ENCODE measurements around the gene ZBTB46. TPM values are rescaled to one million over a fixed set of nuclear protein-coding genes. Genes with fewer than 3 reads are reported as not detected.

The ZBTB46 gene
- total RNA-seq, 1 experiment from 2014 or later: 10.7 TPM

DNA sequence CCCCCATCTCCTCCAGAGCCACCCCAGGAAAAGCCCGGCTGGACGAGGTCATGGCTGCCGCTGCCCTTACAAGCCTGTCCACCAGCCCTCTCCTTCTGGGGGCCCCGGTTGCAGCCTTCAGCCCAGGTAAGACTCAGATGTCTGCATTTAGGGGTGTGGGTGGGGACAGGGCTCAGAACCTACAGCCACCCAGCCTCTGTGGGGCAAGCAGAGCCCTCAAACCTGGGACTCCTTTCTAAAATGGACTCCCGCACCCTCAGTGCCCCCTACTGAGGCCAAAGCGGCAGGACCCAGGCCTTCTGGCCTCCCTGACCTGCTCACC is 89.7 kb downstream of the ZBTB46 start:
- H3K79me2 ChIP-seq (ENCODE audit: insufficient read depth, low read length): peaks cover 18% of the 10 kb centered on the region
- H3K4me1 ChIP-seq (ENCODE audit: control insufficient read depth in 1 of 2, insufficient read depth in 2 of 2, low read length in 2 of 2): peaks cover 17 to 40% of the 10 kb centered on the region in 2 experiments; a peak in 3 of 4 replicates
- TF ChIP-seq, protein P1, sequence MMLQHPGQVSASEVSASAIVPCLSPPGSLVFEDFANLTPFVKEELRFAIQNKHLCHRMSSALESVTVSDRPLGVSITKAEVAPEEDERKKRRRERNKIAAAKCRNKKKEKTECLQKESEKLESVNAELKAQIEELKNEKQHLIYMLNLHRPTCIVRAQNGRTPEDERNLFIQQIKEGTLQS (IDR thresholded peaks at IDR 0.05): no peak
- TF ChIP-seq EZH2phosphoT487 (IDR thresholded peaks at IDR 0.05; ENCODE audit: borderline replicate concordance) (no peak), RAD21 (IDR thresholded peaks at IDR 0.05; ENCODE audit: low read depth) (no peak), SP1 (IDR thresholded peaks at IDR 0.05; ENCODE audit: low read depth) (no peak), CEBPB (IDR thresholded peaks at IDR 0.05; ENCODE audit: low read depth) (no peak), SRF (IDR thresholded peaks at IDR 0.05; ENCODE audit: low read depth) (no peak), POLR2A (IDR thresholded peaks at IDR 0.05; ENCODE audit: borderline replicate concordance, extremely low read depth, insufficient read depth, insufficient read length) (no peak), TCF7L2 (IDR thresholded peaks at IDR 0.05; ENCODE audit: borderline replicate concordance, extremely low read depth, insufficient read depth, insufficient read length) (no peak), EZH2 (IDR thresholded peaks at IDR 0.05) (no peak), ZNF274 (IDR thresholded peaks at IDR 0.05; ENCODE audit: low read depth, low read length) (no peak)
- TF ChIP-seq, protein P2, sequence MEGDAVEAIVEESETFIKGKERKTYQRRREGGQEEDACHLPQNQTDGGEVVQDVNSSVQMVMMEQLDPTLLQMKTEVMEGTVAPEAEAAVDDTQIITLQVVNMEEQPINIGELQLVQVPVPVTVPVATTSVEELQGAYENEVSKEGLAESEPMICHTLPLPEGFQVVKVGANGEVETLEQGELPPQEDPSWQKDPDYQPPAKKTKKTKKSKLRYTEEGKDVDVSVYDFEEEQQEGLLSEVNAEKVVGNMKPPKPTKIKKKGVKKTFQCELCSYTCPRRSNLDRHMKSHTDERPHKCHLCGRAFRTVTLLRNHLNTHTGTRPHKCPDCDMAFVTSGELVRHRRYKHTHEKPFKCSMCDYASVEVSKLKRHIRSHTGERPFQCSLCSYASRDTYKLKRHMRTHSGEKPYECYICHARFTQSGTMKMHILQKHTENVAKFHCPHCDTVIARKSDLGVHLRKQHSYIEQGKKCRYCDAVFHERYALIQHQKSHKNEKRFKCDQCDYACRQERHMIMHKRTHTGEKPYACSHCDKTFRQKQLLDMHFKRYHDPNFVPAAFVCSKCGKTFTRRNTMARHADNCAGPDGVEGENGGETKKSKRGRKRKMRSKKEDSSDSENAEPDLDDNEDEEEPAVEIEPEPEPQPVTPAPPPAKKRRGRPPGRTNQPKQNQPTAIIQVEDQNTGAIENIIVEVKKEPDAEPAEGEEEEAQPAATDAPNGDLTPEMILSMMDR (IDR thresholded peaks at IDR 0.05 in 2 of 3, conservative IDR thresholded peaks at IDR 0.05 in 1 of 3; ENCODE audit: borderline replicate concordance in 1 of 3, insufficient read depth in 1 of 3, low read depth in 2 of 3, low read length in 2 of 3): no peak
- TF ChIP-seq, protein P3, sequence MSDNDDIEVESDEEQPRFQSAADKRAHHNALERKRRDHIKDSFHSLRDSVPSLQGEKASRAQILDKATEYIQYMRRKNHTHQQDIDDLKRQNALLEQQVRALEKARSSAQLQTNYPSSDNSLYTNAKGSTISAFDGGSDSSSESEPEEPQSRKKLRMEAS (IDR thresholded peaks at IDR 0.05): no peak; the same call in 1 of the 2 replicates
- H3K4me2 ChIP-seq (ENCODE audit: low read length): peak overlapping the region; percentile 78
- H3K27ac ChIP-seq (ENCODE audit: low read depth, low read length): peak overlapping the region; percentile 96
- RAD21 ChIA-PET (ENCODE audit: low non-redundant PET in 1 of 2, low total read pairs in 2 of 2, uncharacterized antibody in 2 of 2, unreplicated experiment in 2 of 2): no interaction called here
- H3K9me2 ChIP-seq (ENCODE audit: insufficient read depth): no peaks in the 10 kb centered on the region
- ATAC-seq (no peak), DNase-seq (ENCODE audit: low read depth, low spot score) (no peak)
- no TSS peak for BruUV-seq (replicated peaks)
- no peaks in the 10 kb centered on the region for H4K20me1 ChIP-seq (ENCODE audit: insufficient read depth)
- no peak overlapping the region for H2AFZ ChIP-seq (ENCODE audit: low read depth, low read length, poor library complexity, severe bottlenecking)
- no peaks in the 10 kb centered on the region for H3K27me3 ChIP-seq (ENCODE audit: insufficient read depth, low read length)
- H3K36me3 ChIP-seq (ENCODE audit: control insufficient read depth in 1 of 2, insufficient read depth in 2 of 2, low read length in 2 of 2): peaks cover 3 to 23% of the 10 kb centered on the region in 2 experiments; a peak in 2 of 4 replicates
- peak overlapping the region; percentile 76 to 85 for H3K4me3 ChIP-seq (replicated peaks in 1 of 2; ENCODE audit: low read depth in 1 of 2, low read length in 2 of 2)
- POLR2A ChIA-PET: interaction anchor here (1.6 to 1.7 kb wide), 2 partner anchors 33 to 124 kb away, joined by 6 to 12 read pairs; partner anchors contain the start of genes ARFRP1, TPD52L2 and ZGPAT
- no peaks in the 10 kb centered on the region for H3K9me3 ChIP-seq (ENCODE audit: control insufficient read depth in 1 of 2, insufficient read depth in 1 of 2, low read depth in 1 of 2, low read length in 2 of 2)
- CTCF ChIA-PET: interaction anchor here (1.1 to 1.6 kb wide), 3 partner anchors 34 to 239 kb away, joined by 3 to 5 read pairs (median 4); partner anchors contain the start of genes ARFRP1, PRPF6, TPD52L2 and ZGPAT
- H3K9ac ChIP-seq (ENCODE audit: low read length): peak overlapping the region; percentile 89
- intact Hi-C loops (cut with micrococcal nuclease): no loop called here

Data from HCT116 (cell line).